ENCODE measurements around the gene USP31.

USP31 gene

DNA sequence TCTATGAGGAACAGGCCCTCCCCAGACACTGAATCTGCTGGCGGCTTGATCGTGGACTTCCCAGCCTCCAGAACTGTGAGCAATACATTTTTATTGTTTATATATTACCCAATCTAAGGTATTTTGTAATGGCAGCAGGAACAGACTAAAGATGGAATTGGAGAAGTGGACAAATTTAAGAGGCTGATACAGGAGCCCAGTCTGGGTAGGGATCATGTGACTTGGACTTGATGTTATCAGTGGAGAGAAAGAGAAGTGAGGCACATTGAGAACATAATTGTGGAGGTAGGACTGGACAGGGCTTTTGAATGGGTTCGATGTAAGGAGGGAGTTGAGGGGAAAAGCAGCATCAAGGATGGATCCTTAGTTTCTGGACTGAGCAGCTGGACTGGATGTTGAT lies 93.8 kb downstream of the USP31 start:
- DNase-seq, result no peak

DNA sequence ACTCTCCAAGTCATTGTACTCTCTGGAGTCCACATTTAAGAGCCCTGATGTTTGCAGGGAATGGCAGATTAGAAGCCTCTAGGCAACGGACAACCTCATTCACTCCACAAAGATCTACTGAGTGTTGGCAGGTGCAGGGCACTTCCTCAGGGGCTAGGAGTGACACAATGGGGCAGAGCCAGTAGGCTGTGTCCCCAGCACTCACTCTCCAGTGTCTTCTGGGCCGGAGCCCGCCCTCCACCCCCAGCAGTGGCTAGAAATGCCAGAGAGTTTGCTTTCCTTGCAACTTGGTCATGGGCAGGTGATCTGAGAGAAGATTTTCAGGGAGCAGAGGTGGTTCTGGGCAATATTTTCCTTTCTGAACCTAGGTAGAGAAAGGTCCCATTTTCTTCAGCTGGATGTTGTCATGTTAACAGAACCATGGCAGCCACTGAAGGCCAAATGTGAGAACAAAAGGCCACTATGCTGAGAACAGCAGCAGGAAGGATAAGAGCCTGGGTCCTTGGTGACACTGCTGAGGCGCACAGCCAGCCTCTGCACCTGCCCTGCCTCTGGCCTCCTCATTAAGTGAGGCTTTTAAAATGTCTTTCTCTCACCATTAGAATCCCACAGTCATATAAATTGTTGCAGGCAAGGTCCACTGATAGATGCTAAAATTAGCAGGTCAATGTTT lies 96.2 kb downstream of the USP31 start:
- DNase-seq, result no peak

DNA sequence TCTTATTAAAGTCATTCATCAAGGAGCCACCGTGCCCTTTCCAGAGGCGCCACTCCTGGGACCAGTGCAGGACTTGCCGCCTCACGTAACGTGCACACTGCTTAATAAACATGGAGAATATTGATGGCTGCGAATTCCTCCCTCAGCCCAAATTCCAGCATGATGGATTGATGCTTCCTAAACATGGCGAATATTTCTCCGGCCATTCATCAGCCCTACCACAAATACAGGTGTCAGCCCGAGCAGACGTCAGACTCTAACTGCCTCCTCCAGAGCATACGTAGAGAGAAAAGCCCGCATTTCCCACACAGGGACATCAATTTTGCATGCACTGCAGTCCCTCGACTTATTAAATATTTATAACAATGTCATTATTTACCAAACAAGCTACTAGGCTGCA lies 97.0 kb downstream of the USP31 start:
- no peak for DNase-seq

DNA sequence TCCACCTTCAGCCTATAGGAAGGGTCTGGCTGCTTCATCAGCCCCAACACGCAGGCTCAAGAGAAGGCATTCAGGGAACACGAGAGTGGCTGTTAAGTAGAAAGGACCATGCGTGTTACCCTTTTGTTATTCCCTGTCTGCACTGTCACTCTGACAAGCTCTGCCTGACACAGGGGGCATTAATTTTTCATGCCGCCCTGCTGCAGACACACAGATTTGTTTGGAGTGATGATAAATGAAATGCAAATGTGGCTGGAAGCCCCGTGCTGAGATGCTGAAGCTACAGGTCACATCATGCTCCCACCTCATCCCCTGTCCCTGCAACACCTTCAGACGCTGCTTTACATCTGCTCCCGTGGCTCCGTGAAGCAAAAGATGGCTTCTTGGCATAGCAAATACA lies 97.7 kb downstream of the USP31 start:
- no peak for DNase-seq

DNA sequence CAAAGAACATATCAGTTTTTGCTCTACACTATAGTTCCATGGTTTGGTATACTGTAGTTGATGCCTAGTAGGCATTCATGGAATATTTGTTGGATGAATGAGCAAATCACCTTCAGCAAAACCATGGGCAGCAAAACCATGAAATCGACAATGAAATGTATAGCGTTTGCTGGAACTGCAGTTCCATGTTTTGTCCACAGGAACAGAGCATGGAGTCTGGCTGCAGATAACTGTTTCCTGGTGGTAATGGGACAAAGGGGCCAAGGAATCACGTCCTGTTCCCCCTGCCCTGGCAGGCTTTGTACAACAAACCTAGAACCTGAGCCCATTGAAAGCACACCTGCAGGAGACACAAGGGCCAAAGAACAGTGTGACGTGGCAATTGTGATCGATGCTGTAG lies 101.1 kb downstream of the USP31 start:
- DNase-seq, result no peak

DNA sequence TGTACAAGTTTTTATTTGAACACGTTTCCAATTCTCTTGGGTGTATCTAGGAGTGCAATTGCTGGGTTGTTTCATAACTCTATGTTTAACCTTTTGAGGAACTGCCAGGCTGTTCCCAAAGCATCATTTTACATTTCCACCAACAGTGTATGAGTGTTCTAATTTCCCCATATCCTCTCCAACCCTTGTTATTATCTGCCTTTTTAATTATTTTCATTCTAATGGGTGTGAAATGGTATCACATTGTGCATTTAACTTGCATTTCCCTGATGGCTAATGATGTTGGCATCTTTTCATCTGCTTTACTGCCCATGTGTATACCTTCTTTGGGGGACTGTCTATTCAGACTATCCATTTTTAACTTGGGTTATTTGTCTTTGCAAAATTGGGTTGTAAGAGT lies 104.2 kb downstream of the USP31 start:
- DNase-seq, result no peak

DNA sequence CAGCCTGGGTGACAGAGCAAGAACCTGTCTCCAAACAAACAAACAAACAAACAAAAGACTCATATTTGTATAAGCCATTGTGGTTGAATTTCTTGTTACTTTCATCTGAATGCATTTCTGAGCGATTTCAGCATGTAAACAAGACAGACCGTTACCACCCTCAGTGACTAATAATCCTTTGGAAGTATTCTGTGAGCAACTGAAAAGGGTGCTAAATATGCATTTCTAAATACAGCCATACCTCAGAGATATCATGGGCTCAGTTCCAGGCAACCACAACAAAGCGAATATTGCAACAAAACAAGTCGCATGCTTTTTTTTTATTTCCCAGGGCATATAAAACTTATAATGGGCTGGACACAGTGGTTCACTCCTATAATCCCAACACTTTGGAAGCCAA lies 109.0 kb downstream of the USP31 start:
- DNase-seq, result no peak

DNA sequence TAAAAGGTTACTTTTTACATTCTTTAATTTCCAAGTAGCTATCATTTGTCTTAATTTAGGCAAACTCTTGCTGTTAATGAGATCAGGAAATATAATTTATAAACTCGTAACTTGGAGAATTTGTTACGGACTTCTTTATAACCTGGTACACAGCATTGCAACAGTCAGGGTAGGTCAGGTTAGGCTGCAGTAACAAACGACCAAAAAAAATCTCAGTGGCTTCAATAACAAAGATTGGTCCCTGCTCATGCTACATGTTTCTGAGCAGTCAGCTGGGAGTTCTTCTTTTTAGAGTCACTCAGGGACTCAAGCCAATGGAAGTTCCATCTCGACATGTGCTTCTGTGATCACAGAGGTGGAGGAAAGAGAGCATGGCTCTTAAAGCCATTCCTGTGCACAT lies 110.1 kb downstream of the USP31 start:
- no peak for DNase-seq

DNA sequence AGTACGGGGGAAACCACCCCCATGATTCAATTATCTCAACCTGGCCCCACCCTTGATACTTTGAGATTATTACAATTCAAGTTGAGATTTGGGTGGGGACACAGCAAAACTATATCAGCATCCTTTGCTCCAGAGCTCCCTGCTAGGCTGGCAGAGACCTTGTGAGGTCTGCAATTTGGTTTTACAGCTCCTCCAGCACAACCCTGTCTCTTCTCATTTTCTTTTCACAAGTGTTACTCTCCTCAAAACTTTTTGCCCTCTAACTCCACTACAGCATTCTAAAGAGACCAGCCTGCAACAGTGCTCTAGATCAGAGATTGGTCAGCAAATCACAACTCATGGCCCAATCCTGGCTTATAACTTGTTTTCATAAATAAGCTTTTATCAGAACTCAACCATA lies 114.0 kb downstream of the USP31 start:
- DNase-seq, result no peak

DNA sequence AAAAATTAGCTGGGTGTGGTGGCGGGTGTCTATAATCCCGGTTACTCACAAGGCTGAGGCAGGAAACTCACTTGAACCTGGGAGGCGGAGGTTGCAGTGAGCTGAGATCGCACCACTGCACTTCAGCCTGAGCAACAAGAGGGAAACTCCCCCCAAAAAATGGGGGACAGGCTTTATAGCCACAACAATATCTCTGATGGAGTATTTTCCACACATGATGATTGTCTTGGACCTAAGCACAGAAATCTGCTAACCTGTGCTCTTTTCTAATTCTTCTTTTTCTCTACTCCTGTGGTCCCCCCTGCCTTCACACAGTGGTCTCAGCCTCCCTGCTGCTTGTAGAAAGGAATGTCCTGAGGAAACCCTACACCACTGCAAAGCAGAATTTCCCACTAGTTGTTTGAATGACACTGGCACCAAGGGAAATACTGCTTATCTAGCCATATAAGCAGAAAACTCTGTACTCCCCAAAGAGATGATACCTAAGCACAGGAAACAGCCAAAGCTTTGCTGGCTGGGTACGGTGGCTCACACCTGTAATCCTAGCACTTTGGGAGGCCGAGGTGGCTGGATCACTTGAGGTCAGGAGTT lies 117.6 kb downstream of the USP31 start:
- DNase-seq, result no peak

DNA sequence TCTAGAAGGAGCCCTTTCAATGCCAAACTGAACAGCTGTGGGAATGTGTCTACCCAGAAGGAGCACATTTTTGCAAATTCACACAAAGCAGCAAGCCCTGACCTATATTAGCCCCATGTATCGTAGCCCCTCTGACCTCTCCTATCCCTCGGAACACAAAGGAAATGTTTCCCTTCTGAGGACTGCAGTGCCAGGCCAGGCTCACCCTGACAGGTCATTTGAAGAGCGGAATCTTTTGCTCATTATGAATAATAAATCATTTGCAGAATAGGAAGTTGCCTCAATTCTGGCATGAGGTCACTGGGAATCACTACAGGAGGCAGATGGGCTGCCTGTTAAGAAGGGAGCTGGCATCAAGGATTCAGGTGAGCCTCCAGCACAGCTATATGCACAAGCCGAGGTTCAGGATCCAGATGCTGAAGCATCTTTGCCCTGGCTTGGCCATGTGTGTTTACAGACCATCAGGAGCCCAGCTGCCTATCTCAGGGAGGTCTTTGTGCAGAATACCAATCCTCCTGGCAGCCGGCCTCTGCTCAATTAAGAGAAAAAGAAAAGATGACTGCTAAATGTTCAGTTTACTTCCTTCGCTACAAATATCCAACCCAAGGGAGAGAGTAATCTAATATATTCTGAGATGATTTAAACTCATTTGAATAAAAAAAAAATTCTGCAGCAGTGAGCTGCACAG lies 119.4 kb downstream of the USP31 start:
- no peak for DNase-seq

DNA sequence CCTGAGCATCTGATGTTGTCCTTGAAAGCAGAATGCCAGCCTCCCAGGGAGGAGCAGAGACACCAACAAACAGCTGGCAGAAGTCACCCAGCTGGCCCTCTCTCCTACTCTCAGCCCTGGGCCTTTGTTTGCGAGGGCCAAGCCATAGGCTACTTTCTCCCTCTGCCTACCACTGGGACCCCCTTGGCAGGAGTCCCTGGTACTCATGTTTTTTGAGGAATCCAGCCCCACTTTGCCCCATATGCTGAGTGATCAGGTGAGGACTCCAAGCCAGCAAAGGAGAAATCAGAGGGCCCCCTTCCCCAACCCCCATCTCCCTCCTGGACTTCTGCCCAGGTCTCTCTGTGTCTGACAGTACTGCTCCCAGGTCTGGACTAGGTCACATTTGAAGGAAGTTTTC lies 121.9 kb downstream of the USP31 start:
- no peak for DNase-seq

DNA sequence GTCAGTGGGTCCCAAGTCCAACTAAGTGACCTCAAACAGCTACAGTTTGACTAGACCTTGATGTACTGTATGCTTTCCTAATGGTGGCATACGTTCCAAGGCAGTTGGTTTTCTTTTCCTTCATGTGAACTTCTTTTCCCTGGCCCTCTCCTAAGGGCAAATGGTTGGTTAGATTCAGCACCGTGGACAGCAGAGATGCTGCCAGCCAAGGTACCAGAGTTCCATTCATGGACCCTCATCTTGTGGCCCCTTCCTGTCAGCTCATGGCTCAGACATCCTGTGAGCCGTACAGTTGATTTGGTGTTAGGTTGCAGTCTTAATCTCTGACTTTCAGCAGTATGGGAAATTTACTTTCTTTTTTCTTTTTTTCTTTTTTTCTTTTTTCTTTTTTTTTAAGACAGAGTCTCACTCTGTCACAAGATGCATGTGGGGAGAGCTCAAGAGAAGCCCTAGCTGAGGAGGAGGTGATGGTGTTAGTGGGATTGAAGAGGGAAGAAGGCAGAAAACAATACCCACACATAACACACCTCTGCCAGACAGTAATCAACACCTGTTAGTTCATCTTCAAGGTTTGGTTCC lies 122.4 kb downstream of the USP31 start:
- no peak for DNase-seq

DNA sequence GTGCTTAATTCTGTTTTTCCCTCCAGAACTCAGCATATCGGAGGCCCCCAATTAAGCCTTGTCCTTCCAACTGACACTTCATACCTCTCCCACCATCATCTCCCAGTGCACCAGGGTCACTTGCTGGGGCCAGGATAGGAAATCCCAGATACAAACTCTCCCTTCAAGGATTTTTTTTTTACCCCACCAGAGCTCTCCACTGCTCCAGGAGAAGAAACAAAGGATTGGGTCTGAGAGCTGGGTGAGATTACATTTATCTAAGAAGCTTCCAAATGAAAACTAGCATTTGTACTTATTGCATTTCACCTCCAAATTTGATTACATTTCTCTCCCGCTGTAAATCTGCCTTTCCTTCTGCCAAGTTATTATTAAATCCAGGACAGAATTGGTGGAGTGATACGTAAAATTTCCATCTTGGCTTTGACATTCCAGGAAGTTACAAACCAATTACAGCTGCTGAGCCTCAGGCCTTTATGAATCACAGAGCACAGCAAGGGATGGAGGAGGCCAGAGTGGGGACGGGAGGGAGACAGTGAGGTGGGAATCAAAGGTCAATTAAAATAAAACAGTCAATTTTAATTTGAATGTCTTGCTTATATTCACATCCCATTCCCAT lies 123.5 kb downstream of the USP31 start:
- no peak for DNase-seq

DNA sequence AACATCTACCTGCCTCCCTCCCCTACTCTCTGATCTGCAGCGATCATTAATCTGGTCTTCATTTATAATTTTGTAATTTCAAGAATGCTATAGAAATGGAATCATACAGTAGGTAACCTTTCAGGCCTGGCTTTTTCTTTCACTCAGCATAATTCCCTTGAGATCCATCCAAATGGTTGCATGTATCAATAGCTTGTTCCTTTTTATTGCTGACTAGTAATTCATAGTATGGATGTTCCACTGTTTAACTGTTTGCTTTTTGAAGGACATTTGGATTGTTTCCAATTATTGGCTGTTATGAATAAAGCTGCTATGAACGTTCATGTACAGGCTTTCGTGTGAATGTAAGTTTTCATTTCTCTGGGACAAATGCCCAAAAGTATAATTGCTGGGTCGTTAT lies 125.2 kb downstream of the USP31 start:
- no peak for DNase-seq

DNA sequence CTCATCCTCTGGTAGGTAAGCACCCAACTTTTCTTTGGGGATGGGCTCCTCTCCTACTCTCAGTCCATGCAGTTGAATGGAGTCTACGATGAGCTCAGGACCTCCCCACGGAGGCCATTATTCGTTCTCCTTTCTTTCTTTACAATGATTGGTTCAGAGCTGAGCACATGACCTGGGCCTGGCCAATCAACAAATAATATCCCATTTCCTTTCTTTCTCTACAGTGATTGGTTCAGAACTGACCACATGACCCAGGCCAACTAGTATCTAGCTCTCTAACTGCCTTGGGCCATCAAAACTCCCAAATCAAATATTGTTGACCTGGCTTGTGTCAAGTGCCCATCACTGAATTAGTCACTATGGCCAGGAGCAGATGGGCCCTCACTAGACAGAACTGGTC lies 129.2 kb downstream of the USP31 start:
- DNase-seq, result no peak

DNA sequence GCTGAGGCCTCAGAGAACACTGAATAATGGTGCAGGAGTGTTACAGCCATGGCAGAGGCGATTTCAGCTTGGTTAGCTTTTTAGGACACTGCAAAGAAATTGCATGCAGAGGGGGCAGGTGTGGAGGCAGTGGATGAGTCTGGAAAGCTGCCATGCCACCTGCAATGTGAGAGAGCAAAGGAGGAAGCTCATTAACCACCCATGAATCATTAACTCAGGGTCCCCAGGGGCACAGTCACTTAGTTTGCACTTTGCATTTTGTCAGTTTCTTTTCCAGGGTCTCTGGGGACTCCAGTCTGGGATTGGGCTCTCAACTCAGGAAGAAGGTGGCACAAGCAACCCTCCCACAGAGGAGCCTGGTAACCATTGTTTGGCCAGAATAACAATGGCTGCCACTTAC lies 132.9 kb downstream of the USP31 start:
- DNase-seq, result peak in 1 of 2 experiments; percentile 33

DNA sequence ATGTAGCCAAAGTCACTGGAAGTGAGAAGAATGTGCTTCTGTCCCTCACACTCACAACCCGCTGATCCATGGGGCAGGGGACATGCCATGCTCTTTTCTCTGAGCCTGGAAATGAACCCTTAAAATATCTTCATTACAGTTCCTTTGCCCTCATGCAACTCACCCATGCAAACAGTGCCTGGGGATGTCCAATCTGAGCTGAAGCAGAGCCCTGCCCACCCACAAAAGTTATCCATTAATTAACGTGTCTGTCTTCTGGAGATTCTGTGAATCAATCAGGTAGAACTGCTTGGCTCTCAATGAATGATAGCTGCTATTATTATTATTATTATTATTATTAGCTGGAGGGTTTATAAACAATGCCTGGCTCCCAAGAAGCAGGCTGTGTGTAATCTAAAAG lies 133.7 kb downstream of the USP31 start:
- no peak for DNase-seq

DNA sequence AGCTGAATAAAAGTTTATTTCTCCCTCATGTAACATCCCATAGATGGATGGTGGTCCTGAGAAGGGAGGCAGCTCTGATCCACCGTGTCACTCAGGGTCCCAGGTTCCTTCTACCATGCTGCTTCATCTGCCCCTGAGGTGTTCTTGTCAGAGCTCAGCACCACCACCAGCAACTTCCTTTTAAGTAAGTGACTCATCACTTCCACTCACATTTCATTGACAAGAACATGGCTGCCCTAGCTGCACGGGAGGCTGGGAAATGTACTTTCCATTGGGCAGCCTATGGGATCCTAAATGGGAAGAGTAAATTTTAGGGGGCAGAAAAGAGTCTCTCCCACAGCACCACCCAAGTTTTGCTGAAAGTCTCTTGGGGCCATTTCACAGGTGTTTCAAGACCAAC lies 134.7 kb downstream of the USP31 start:
- no peak for DNase-seq

Measured in NCI-H187 (cell line).